Lower leg skin (tissue), 3 donors: Measurements from ENCODE around the gene PLCXD1.

ENCODE experiments used
- POLR2A ChIP-seq, 2 donors: fragments of 450-650 bp; IDR thresholded peaks; one replicate each; pipeline ENCODE4 v1.6.1; 2016 to 2017; ENCODE audit warnings: antibody characterized with exemption in 2 of 2, mild to moderate bottlenecking in 1 of 2, moderate library complexity in 1 of 2
- TF ChIP-seq, protein P1 (sequence below), 3 donors: fragments of 450-650 bp; IDR thresholded peaks; one replicate each; pipeline ENCODE4 v1.5.1; 2016; ENCODE audit warnings: antibody characterized with exemption in 3 of 3, mild to moderate bottlenecking in 3 of 3, moderate library complexity in 2 of 3

DNA sequence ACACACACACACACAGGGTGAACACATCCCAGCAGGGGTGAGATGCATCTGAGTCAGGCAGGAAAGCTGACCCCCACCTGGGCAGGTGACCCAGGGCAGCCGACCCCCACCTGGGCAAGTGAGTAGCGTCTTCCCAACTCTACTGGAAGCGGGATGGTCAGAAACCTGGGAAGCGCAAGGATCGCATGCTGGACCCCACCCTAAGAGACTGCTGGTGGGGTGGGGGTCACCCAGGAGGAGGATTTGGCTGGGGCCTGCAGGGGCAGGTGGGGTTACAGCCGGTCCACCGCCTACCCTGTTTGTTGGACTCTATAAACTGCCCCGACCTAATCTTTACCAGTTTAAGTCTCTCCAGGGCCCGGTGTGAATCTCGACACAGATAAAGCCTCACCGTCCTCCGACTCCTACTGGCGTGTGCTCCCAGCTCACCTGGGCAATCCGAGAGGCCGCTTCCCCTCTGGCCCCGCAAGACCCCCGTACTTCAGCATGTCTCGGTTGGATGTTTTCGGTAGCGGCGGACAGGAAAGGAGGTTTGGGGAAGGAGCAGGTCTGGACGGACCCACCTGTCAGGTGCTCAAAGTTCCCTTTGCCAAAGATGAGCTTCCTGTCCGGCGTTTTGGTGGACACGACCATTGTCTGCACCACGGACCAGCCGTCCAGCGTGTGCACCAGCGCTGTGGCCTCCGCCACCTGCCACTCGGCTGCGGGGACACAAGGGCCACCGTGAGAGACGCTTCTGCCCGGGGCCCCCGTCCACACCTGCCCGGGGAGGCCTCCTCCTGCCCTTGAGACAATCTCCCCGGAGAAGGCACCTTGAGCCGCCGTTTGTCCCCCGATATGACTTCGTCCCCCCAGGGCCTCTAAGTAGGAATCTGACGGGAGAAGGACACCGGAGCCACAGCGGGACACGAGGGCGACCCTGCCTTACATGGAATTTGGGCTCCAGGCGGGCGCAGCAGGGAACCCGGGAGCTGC is 35.5 kb downstream of the PLCXD1 start:
- TF ChIP-seq, protein P1, sequence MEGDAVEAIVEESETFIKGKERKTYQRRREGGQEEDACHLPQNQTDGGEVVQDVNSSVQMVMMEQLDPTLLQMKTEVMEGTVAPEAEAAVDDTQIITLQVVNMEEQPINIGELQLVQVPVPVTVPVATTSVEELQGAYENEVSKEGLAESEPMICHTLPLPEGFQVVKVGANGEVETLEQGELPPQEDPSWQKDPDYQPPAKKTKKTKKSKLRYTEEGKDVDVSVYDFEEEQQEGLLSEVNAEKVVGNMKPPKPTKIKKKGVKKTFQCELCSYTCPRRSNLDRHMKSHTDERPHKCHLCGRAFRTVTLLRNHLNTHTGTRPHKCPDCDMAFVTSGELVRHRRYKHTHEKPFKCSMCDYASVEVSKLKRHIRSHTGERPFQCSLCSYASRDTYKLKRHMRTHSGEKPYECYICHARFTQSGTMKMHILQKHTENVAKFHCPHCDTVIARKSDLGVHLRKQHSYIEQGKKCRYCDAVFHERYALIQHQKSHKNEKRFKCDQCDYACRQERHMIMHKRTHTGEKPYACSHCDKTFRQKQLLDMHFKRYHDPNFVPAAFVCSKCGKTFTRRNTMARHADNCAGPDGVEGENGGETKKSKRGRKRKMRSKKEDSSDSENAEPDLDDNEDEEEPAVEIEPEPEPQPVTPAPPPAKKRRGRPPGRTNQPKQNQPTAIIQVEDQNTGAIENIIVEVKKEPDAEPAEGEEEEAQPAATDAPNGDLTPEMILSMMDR (IDR thresholded peaks at IDR 0.05) = no peak
- TF ChIP-seq POLR2A (IDR thresholded peaks at IDR 0.05) = no peak
